Karpas-422 (cell line): Measurements from ENCODE around the gene CRY1. TPM values are rescaled to one million over a fixed set of nuclear protein-coding genes. Genes with fewer than 3 reads are reported as not detected.

ENCODE experiments used
- total RNA-seq: library from RNA; depleted of rRNA; stranded (reverse); fragments of >200 nt; shearing (Covaris generic); gene quantifications from 2 replicates; pipeline ENCODE4 v1.2.3, GENCODE V29; 2014; ENCODE audit warnings: low replicate concordance; rRNA removed

The CRY1 gene
- total RNA-seq, 1 experiment from 2014 or later: not detected

Other genes starting within 250 kb of the CRY1 start
- 28.0 and 38.5 TPM in 2 replicates for gene TMEM263, start 137.6 kb downstream of the CRY1 start, total RNA-seq
- 6.7 and 6.9 TPM in 2 replicates for gene MTERF2, start 106.4 kb downstream of the CRY1 start, total RNA-seq